GM12872 (cell line): ENCODE results near the gene SH2B3.

Source experiments
- TF ChIP-seq, protein P1 (sequence below): IDR thresholded peaks from 3 replicates; pipeline ENCODE4 v1.5.1; 2011; ENCODE audit warnings: low read depth, mild to moderate bottlenecking, low read length, moderate library complexity; ENCODE audit not compliant: insufficient read depth

The SH2B3 gene

DNA sequence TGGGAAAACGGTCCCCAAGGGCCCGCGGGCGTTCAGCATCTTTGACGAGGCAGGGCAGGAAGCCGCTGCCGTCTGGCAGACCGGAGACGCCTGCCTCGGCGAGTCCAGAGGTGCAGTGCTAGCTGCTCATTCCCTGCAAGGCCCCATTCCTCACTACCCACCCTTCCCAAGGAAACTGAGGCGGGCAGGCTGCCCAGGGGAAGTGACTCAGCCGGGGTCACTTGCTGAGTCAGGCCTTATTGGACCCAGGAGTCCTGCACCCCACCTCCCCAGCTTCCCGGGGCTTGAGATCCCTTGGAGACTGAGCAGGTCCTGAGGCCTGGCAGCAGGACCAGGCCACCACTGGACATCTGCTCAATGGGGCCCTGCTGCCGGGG is 3.7 kb downstream of the SH2B3 start:
- TF ChIP-seq, protein P1, sequence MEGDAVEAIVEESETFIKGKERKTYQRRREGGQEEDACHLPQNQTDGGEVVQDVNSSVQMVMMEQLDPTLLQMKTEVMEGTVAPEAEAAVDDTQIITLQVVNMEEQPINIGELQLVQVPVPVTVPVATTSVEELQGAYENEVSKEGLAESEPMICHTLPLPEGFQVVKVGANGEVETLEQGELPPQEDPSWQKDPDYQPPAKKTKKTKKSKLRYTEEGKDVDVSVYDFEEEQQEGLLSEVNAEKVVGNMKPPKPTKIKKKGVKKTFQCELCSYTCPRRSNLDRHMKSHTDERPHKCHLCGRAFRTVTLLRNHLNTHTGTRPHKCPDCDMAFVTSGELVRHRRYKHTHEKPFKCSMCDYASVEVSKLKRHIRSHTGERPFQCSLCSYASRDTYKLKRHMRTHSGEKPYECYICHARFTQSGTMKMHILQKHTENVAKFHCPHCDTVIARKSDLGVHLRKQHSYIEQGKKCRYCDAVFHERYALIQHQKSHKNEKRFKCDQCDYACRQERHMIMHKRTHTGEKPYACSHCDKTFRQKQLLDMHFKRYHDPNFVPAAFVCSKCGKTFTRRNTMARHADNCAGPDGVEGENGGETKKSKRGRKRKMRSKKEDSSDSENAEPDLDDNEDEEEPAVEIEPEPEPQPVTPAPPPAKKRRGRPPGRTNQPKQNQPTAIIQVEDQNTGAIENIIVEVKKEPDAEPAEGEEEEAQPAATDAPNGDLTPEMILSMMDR = no peak; the same call in 2 of the 3 replicates

DNA sequence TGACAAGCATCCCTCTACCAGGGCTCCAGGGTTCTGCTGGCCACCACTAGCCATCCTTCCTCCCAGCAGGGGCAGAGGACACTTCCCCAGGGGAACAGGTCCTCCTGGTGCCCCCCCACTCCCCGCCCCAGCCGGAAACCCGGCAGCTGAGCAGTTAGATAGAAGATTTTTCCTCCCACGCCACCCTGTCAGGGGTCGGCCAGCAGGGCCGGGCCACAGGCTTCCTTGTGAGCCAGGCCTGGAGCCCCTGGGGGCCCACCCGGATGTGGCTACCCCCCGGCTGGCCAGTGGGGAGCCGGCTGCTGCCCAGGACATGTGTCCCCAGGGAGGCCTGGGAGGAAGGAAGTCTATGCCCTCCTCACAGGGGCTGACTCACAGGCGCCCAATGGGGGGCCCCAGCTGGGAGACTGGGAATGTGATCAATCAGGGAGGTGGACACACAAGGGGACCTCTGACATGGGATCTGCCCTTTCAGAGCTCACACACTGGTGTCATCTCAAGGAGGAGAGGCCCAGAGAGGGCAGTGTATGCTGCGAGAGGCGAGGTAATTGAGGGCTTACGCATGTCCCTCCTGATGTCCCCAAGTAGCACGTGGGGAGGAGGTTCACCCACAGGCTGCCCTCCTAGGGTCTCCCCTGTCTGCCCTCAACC is 4.2 kb downstream of the SH2B3 start:
- TF ChIP-seq, protein P1 = 0 out of 3 replicates have a peak, but pooled peaks have one; percentile 4

DNA sequence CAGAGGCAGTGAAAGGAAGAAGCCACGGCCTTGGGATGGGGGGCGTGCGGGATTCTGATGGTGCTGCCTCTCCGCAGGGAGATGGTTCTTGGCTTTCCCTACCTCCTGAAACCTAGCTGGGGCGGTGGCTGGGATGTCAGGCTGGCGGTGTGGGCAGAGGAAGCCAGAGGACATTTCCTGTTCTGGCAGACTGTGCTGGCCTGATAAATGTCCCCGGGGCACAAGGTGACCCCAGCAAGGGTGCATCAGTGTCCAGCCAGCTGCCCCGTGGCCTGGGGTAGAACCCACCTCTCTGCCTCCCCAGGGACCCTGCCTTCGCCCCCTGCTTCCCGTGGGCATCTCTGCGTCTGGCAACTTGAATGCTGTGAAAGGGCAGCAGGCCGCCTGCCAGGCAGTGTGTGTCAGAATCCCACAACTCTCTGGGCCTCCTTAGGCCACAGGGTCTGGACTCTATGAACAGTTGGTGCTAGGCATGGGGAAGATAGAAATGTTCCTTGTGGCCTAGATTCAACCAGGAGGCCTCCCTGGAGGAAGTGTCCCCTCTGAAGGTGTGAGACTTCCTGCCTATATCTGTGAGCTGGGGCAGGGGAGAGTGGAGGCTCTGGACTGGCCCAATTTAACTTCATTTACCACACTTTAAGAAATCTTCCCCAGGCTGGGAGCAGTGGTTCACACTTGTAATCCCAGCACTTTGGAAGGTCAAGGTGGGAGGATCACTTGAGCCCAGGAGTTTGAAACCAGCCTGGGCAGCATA is 4.9 kb downstream of the SH2B3 start:
- TF ChIP-seq, protein P1 = no peak

DNA sequence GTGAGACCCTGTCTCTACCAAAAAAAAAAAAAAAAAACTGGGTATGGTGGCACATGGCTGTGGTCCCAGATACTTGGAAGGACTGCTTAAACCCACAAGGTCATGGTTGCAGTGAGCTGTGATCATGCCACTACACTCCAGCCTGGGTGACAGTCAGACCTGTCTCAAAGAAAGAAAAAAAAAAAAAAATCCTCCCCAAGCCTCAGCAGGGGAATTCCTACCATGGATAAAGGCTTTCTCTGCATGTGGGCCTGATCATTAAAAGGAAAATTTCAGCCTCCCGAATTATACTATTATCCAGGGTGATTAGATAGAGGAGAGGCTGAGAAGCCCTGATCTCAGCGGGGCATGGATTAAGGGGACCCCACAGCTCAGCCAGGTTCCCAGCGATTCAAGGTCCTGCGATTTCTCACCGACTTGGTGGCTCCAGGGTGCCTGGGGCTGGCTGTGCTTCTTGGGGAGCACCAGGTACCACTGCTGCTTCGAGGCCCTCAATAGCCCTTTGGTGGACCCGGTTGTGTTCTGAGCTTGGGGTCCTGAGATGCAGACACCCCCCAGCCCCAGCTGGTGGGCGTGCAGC is 5.6 kb downstream of the SH2B3 start:
- TF ChIP-seq, protein P1 = no peak

DNA sequence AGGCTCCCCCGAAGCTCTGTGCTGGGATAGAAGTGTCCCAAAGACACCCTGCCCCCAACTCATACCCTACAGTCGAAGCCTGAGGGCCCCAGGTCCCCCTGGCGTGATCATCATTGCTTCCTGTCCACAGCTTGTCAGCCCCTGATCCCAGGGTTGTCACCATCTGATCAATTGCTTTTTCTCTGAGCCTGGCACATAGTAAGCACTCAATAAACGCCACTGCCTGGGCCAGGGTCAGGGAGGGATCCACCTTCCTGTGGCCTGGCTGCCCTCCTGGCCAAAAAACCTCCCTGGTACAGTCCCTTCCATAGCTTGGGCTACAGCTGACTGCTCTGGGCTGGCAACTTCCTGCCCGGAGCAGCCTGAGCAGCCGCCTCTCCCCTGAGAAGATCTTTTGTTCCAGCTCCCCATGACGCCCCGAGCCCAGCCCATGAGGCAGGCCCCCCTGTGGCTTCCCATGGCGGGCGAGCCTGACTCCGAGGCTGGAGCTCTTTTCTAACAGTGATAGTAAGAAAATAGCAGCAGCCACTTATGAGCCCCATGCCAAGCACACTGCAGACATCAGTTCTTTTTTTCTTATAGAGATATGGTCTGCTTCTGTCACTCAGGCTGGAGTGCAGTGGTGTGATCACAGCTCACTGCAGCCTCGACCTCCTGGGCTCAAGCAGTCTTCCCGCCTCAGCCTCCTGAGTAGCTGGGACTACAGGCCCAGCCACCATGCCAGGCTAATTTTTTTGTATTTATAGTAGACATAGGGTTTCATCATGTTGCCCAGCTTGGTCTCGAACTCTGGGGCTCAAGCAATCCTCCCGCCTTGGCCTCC is 6.5 kb downstream of the SH2B3 start:
- TF ChIP-seq, protein P1 = no peak

DNA sequence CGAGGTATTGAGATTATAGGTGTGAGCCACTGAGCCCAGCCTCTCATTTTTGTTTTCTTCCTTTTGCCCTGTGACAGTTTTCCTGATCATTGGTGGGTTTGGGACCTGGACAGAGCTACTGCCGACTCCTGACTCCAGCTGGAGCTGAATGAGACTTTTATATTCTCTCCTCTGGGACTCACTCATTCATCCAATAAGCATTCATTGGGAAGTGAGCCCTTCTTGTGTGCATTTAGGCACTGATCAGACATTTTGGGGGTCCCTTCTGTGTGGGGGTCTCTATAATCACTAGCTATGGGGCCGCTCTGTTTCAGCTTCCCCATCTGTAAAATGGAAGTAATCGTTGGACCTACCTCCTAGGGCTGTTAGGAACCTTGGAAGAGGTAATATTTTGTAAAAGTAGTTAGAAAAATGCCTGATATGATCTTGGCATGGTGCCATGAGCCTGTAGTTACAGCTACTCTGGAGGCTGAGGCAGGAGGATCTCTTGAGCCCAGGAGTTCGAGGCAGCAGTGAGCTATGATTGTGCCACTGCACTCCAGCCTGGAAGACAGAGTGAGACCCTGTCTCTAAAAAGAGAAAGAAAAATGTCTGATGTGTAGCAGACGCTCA is 7.2 kb downstream of the SH2B3 start:
- TF ChIP-seq, protein P1 = no peak
